Renal cortex interstitium (tissue), 11 donors: ENCODE measurements around the gene ZBP1. TPM values are rescaled to one million over a fixed set of nuclear protein-coding genes. Genes with fewer than 3 reads are reported as not detected.

ENCODE experiments used
- DNase-seq, 11 donors: peaks; one replicate each; pipeline ENCODE4 v3.0.0-alpha.2; 2013; ENCODE audit warnings: low read depth in 9 of 11, low spot score in 4 of 11; ENCODE audit errors: extremely low read depth in 1 of 11
- polyA plus RNA-seq, 3 donors: library from polyadenylated mRNA; unstranded; fragments of 120-200 nt; gene quantifications; one replicate each; pipeline ENCODE4 v1.2.1, GENCODE V29; 2013; ENCODE audit not compliant: insufficient read length in 3 of 3

The ZBP1 gene
- polyA plus RNA-seq, 3 donors: 0.12 to 0.13 TPM; not detected in 1

DNA sequence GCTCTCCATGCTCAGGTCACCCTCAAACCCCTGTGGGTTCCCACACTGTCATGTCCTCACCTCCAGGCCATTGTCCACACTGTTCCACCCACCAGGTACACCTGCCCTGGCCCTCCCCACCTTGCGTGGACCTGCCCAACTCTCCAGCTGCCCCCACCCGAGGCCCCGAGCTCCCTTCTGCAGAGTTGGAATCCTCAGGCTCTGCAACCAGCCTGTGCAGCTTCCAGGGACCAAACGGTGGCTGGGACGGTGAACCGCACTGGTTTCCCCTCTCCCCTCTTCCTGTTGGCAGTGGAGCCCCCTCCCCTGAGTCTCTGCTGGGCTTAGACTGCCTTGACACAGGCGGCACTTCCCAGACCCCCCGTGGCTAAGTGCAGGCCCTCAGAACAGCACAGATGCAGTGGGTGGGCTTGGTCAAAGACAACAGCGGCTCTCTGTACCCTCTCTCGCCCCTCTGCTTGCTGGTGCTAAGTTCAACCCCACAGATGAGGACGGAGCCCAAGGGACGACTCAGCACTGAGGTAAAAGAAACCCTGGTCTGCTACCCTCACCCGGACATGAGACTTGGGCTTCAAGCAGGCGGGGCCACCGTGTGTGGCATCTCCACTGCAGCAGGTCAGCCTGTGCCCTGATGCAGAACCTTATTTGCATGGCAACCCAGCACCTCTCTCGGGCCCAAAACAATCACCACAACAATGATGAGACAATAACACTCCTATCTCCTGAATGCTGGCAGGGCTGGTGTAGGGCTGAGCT is 11.0 kb downstream of the ZBP1 start:
- no peak for DNase-seq

DNA sequence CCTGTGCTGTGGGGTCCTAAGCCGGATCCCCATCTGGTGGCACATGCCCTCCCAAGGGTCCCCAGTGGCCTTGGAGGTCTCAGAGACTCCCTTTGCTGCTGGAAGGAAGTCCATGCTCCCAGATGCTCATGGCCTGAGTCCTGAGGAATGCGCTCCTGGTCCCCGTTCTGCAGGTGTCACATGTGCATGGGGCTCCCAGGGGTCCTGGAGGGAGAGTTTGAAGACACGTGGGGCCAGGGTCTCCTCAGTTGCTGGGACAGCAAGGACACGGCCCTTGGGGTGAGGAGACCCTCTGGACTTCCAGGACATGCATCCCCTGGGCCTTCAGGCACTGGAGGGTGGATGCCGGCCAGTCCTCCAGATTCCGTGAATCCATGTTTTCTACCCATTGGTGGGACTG is 11.7 kb downstream of the ZBP1 start:
- DNase-seq: no peak

DNA sequence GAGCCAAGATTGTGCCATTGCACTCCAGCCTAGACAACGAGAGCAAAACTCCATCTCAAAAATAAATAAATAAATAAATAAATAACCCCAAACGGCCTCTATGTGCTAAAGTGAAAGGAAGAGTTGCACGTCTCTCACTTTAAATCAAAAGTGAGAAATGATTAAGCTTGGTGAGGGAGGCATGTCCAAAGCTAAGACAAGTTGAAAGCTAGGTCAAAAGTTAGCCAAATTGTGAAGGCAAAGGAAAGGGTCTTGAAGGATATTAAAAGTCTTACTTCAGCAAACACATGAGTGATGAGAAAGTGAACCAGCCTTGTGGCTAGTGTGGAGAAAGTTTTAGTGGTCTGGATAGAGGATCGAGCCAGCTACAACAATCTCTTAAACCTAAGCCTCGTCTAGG is 14.3 kb downstream of the ZBP1 start:
- no peak for DNase-seq

DNA sequence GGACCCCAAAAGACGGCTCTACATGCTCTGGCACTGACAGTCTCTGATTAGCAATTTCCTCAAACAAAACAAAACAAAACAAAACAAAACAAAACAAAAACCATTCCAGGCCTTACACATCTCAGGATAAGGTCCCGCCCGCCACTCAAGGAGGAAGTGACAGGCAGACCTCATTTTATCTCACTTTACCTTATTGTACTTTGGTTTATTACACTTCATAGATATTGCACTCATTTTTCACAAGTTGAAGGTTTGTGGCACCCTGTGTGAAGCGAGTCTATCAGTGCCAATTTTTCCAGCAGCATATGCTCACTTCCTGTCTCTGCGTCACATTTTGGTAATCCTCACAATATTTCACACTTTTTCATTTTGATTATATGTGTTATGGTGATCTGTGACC is 15.2 kb downstream of the ZBP1 start:
- no peak for DNase-seq

DNA sequence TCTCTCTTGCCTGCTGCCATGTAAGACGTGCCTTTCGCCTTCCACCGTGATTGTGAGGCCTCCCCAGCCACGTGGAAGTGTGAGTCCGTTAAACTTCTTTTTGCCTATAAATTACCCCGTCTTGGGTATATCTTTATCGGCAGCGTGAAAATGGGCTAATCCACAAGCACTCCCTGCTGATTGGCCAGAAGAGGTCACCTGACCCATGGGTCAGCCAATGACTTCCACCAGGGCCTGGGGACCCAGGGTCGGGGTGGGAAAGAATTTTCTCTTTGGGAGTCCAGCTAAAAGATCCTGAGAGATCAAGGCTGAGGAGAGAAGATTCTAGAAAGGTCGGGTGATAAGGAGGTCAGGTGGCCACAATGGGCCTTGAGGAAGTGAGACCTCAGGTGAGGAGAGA is 17.1 kb downstream of the ZBP1 start:
- no peak for DNase-seq

DNA sequence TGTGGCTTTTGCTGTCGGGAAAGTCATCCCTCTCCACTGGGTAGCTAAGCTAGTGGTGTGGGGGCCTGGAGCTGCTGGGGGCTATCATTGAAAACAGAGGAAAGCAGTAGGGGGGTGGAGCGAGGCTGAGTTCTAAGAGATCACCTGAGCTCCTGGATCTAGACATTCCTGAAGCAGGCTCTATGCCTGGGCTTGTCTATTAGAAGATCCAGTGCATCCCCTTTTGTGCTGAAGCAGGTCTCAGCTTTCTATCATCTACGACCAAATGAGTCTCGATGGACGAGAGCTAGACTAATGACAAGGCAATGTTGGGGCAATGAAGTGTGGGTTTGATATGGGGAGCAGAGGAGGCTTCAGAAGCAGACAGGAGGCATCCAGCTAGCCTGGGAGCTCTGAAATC is 18.5 kb downstream of the ZBP1 start:
- no peak for DNase-seq

DNA sequence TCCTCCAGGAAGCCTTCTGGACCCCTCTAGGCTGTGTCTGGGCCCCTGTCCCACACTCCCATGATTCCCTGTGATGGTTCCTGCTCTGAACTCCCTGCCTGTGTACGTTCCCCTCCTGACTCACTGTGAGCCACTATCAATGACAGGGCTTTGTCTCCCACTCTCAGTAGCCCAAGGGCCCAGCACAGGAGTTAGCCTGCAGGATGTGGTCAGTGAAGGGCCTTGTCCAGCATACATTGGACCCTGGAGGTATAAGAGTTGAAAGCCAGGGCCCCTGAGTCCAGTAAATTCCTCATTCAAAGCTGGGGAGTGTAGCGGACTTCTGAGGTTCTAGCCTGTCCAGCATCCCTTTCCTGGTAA is 19.0 kb downstream of the ZBP1 start:
- no peak for DNase-seq

DNA sequence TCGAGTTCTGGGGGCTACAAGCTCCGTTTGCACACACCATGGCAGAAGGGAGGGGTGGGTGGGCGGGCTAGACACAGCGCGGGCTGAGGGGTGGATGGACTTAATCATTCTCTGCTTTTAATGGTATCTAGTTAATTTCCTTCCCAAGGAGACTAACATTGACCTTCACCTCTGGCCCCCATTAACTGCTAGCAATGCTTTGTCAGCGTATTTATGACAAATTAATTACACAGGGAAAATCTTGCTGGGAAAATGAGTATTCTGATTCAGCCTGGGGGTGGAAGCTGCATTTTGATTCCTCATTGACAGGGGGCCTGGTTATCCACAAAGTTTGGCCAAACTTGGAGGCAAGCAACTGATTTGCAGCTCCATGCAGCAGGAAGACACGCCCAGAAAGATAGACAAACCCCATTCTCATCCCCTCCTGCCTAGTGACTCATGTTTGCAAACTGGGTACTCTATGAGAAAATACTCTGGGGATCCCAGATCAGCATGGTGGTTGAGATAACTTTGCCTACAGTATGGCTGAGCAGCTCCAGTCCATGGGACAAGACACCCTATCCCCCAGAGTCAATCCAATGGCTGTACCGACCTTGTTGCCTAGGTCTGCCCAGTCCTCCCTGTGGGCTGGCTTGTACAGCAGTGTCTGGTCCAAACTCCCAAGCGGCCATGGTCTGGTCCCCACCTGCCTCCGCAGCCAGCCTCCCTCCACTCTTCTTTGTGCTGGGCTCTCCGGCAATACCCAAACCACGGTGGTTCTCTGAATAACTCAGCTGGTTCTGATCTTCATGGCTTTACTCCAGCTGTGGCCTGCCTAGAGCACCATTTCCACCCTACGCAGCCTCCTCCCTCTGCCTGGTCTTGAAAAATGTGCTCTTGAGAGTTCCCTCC is 19.7 kb downstream of the ZBP1 start:
- DNase-seq: peak in 1 of 11 donors; percentile 39

DNA sequence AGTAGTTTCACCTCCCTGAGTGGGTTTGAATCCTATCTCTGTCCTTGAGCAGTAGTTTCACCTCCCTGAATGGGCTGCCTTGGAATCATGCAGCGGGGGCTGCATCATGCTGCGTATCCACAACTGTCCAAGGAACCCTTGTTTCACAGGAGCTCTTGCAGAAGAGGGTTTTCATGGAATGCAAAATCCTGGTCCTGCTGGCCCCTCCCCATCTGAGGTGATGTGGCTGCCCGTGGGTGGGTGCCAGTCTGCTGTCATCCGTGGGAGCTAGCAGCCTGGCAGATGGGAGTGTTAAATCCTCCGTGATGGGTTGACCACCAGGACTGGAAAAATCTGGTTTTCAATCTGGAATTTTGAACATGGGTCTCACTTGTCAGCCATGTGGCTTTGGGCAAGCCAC is 21.7 kb downstream of the ZBP1 start:
- no peak for DNase-seq

DNA sequence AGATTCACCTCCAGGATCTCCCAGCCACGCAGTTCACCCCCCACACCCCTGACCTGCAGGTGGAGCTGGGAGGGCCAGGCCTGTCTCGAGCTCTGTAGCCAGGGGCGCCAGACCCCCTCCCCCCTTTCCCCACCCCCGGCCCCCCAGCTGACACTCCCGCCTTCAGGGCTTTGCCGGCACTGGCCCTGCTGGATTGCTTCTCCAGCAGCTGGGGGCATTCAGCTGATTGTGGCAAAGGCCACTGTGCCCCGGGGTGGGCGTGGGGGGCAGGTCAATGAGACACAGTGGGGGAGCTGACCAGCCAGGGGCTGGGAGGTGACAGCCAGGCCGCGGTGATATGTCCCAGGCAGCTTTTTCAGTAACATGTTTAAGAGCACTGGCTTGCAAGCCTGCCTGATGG is 22.2 kb downstream of the ZBP1 start:
- DNase-seq: no peak

DNA sequence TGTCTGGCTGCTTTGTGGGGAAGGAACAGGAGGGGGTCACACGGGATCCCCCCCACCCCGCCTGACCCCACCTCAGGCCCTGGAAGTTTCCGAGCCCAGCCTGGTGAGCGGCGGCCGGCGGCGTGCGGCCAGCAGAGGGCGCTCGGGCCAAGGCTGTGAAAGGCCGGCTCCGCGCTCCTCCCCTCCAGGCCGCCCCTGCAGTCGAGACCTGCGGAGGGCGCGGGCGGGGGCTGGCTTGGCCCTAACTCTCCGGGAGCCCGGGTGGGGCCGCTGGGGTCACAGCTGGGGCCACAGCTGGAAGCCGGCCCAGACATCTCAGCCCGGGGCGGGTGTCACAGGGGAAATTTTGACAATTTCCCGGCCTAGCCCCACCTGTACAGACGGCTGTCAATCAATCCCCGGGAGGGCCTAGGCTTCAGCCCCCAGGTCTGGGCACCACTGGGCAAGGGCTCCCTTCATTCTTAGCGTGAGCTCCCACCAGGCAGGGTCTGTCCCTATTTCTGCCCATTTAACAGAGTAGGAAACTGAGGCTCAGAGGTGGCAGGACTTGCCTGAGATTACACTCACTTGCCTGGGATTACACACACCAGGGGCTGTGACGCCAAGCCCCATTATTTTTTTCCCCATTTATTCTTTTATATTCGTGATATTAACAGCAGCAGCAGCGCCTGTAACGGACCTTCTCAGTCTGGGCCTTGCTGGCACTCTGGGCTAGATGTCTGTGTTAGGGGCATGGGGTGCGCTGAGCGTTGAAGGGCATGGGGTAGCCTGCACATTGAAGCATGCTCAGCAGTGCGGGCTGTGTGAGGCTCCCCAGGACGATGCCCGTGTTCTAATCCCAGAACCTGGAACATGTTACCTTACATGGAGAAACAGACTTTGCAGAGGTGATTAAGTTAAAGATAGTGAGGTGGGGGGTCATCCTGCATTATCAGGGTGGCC is 23.0 kb downstream of the ZBP1 start:
- peak in 1 of 11 donors; percentile 52 for DNase-seq

DNA sequence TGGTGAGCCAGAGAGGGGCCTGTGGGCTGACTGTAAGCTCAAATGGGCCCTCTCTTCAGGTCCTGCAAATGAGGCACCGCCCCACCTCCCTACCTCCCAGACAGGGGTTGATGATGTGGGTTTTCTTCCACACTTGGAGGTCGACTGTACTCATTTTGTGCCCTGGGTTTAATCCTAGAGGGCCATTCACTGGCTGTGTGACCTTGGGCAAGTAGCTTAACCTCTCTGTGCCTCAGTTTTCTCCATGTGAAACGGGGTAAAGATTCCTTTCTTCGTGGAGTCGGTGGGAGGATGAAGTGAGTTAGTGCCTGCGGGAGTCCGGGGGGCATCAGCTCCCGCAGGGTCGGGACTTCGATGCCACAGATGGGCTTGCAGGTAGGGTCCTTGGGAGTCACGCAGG is 23.9 kb downstream of the ZBP1 start:
- no peak for DNase-seq

DNA sequence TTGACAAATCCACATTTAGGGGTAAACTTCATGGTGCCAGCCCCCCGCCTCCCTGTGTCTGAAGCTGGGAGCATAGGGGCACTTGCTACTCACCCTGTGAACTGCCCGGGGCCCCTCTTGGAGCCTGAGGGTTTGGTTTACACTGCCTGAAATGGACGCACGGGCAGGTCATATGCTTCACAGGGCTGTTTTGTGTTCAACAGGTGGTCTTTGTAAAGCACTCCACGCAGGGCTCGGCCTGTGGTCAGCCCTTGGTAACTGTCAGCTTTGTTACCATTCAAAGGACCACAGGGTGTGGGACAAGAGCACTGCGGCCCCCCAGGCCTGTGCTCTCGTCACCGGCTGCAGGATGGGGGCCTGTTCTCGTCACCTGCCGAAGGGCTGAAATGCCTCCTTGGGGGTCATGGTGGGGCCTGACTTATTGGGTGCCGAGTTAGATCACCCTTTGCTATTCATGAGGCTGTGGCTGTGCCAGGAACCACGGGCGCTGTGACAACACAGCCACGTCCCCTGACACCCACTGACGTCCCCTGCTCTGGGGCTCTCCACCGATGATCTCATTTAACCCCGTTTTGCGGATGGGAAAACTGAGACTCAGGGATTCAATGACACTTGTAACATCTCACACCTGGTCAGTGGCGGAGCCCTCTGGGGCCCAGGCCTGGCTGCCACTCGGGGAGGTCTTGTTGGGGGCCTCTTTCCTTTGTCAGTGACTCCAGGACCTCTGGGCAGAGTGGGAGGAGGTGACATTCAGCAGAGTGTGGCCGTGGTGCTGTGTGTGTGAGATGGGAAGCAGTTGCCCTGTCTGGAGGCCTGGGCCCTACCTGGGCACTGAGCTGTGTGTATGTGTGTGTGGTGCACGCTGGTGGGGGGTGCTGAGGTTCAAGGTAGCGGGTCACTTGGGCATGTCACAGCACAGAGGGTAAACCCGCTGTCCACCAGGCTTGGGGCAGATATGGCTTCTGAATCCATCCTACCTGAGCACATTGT is 24.9 kb downstream of the ZBP1 start:
- no peak for DNase-seq

DNA sequence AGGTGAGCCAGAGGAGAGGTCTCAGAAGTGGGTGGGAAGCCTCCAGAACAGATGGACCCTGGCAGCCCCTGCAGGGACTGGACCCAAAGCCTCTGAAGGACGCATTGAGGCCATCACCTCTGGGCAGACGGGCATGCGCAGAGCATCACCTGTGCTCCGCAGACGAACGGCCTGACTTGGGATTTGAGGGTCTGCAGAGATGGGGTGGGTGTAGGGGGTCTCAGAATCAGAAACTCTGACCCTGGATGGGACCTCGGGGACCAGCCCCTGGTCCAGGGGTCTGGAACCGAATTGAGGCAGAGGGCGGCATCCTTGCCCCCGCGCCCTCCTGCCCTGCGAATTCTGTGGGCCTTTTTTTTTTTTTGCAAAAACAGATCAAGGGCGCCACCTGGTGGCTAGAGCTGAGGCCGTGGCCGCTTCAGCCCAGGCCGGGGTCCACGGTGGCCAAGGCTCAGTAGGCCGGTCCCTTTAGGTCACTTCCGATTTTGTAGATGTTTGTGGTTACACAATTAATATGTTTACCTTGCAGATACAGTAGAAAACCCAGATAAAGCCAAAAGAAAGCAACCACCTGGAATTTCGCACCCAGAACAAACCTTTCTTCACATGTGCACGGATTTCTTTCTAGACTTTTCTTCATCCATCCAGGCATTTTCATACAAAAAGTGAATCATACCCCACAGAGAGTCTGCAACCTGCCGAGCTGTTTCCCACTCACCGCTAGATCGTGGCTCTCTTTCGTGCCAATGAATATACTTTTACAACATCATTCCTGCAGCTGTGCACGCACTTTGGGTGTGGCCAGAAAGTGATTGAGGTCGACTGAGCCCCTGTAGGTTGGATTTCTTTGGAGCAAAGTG is 25.9 kb downstream of the ZBP1 start:
- DNase-seq: no peak

DNA sequence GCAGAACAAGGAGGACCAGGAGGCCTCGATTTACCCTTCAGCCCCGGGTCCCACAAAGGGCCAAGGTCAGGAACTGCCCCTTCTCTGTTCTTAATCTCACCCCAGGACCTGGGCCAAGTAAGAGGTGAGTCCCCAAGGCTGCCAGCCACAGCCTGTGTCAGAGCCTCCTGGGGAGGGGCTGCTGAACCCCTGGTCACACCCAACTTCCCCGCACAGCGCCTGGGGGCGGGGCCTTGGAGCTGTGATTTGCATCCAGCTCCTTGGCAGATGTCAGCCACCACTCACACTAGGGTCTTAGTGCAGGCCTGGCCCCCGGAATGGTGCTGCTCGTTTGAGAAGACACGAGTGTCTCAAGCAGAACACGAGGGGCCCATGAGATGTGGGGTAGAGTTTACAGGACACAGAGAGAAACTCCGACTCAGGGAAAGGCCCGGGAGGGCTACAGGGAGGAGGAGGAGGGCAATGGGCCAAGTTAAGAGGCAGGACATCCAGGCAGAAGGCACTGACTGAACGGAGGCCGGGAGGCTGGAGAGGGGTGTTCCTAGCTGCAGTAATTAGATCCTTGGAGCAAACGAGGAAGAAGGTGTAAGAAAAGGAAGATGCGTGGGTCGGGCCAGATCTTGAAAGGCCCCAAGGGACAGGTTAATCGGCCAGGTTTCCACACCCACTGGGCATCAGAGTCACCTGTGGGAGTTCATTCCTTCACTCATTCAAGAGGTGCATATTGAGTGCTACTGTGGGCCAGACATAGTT is 26.9 kb downstream of the ZBP1 start:
- DNase-seq: no peak

DNA sequence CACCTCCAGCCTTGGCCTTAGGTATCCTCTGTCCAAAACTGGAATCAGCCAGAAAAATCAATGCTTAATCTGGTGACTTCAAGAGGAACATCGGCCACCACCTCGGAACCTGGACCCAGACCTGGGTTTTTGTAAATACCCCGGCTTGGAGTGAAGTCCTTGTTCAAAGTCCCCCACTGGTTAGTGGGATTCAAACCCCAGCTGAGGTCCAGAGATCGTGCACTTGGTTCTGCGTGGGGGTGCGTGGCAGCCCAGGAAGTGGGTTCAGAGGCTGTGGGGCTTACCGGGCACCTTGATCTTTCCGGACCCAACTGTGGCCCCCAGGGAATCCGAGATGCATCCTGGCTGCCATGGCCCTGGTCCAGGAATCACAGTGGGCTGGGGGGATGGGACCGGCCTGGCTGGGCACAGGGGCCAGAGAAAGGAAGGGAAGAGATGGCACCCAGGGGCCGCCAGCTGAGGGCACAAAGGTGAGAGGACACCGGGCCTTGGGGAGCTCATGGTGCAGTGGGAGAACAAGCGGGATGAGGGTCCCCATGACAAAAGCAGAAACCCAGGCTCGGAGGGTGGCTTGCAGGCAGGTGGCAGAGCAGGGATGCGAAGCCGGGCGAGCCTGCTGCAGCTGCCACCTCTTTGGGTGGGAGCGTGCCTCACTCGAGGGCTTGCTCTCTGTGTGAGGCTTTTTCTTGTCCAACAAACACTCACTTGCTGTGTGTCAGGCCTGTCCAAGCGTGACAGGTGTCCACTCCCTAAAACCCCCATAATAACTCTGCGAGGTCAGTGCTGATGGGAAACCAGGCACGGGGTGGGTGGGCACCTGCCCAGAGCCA is 27.7 kb downstream of the ZBP1 start:
- DNase-seq: no peak
